Renal pelvis (tissue), 12 donors: Measurements from ENCODE around the gene TGFBR1. TPM values are rescaled to one million over a fixed set of nuclear protein-coding genes. Genes with fewer than 3 reads are reported as not detected.
A peak's percentile ranks its signal among the peaks of the same experiment; 100 is the strongest.

Source experiments
- DNase-seq: peaks from one replicate; pipeline ENCODE4 v3.0.0-alpha.2; 2013
- long read RNA-seq, 16 experiments: transcript quantifications; one replicate each; lab custom pipeline, GENCODE V29; 2026
- polyA plus RNA-seq, 3 donors: library from polyadenylated mRNA; unstranded; fragments of 120-200 nt; gene quantifications; one replicate each; pipeline ENCODE4 v1.2.1, GENCODE V29; 2013; ENCODE audit not compliant: insufficient read length in 3 of 3

The TGFBR1 gene
- 10 to 100 TPM; 41.8 to 44.5 (median 42.2) TPM for polyA plus RNA-seq
- long read RNA-seq, donor 1, full-length matches to known transcripts = 6 of 6 reads
- long read RNA-seq, donor 1, partial matches to known transcripts = 0 of 6 reads
- long read RNA-seq, donor 1, other reads (novel, unspliced or antisense) = 0 of 6 reads
- long read RNA-seq, donor 2, full-length matches to known transcripts = 10 of 10 reads
- long read RNA-seq, donor 2, partial matches to known transcripts = 0 of 10 reads
- long read RNA-seq, donor 2, other reads (novel, unspliced or antisense) = 0 of 10 reads
- long read RNA-seq, donor 3, full-length matches to known transcripts = 4 of 4 reads
- long read RNA-seq, donor 3, partial matches to known transcripts = 0 of 4 reads
- long read RNA-seq, donor 3, other reads (novel, unspliced or antisense) = 0 of 4 reads
- long read RNA-seq, donor 4, full-length matches to known transcripts = 5 of 5 reads
- long read RNA-seq, donor 4, partial matches to known transcripts = 0 of 5 reads
- long read RNA-seq, donor 4, other reads (novel, unspliced or antisense) = 0 of 5 reads
- long read RNA-seq, donor 5, full-length matches to known transcripts = 5 of 5 reads
- long read RNA-seq, donor 5, partial matches to known transcripts = 0 of 5 reads
- long read RNA-seq, donor 5, other reads (novel, unspliced or antisense) = 0 of 5 reads
- long read RNA-seq, donor 6, full-length matches to known transcripts = 5 of 5 reads
- long read RNA-seq, donor 6, partial matches to known transcripts = 0 of 5 reads
- long read RNA-seq, donor 6, other reads (novel, unspliced or antisense) = 0 of 5 reads
- long read RNA-seq, donor 7, full-length matches to known transcripts = 16 of 46 reads
- long read RNA-seq, donor 7, partial matches to known transcripts = 30 of 46 reads
- long read RNA-seq, donor 7, other reads (novel, unspliced or antisense) = 0 of 46 reads
- long read RNA-seq, donor 8, full-length matches to known transcripts = 3 of 3 reads
- long read RNA-seq, donor 8, partial matches to known transcripts = 0 of 3 reads
- long read RNA-seq, donor 8, other reads (novel, unspliced or antisense) = 0 of 3 reads
- long read RNA-seq, donor 9, full-length matches to known transcripts = 6 of 6 reads
- long read RNA-seq, donor 9, partial matches to known transcripts = 0 of 6 reads
- long read RNA-seq, donor 9, other reads (novel, unspliced or antisense) = 0 of 6 reads
- long read RNA-seq, donor 10, full-length matches to known transcripts = 5 of 5 reads
- long read RNA-seq, donor 10, partial matches to known transcripts = 0 of 5 reads
- long read RNA-seq, donor 10, other reads (novel, unspliced or antisense) = 0 of 5 reads
- long read RNA-seq, donor 11, full-length matches to known transcripts = 10 of 10 reads
- long read RNA-seq, donor 11, partial matches to known transcripts = 0 of 10 reads
- long read RNA-seq, donor 11, other reads (novel, unspliced or antisense) = 0 of 10 reads
- long read RNA-seq, donor 12, full-length matches to known transcripts = 12 of 12 reads
- long read RNA-seq, donor 12, partial matches to known transcripts = 0 of 12 reads
- long read RNA-seq, donor 12, other reads (novel, unspliced or antisense) = 0 of 12 reads
- long read RNA-seq, donor 13, full-length matches to known transcripts = 2 of 2 reads
- long read RNA-seq, donor 13, partial matches to known transcripts = 0 of 2 reads
- long read RNA-seq, donor 13, other reads (novel, unspliced or antisense) = 0 of 2 reads
- long read RNA-seq, donor 14 = 0 reads
- long read RNA-seq, donor 15, full-length matches to known transcripts = 5 of 5 reads
- long read RNA-seq, donor 15, partial matches to known transcripts = 0 of 5 reads
- long read RNA-seq, donor 15, other reads (novel, unspliced or antisense) = 0 of 5 reads
- long read RNA-seq, donor 16, full-length matches to known transcripts = 3 of 3 reads
- long read RNA-seq, donor 16, partial matches to known transcripts = 0 of 3 reads
- long read RNA-seq, donor 16, other reads (novel, unspliced or antisense) = 0 of 3 reads

GRCh38 chr9:99104459-99105151 lies at the start of gene TGFBR1:
TSS of gene TGFBR1 (plus strand) at chr9:99105113. CDS start at chr9:99105206, 93 bp downstream.
- peak; percentile 94 for DNase-seq

GRCh38 chr9:99055384-99055783 lies 49.5 kb upstream of the TGFBR1 start:
- DNase-seq = no peak

- DNase-seq = no peak
Measured at GRCh38 chr9:99056186-99056585, 48.7 kb upstream of the TGFBR1 start.

- no peak for DNase-seq
Measured at GRCh38 chr9:99056886-99057664, 47.8 kb upstream of the TGFBR1 start.

- DNase-seq = no peak
Measured at GRCh38 chr9:99057665-99058625, 47.0 kb upstream of the TGFBR1 start.

- DNase-seq = no peak
Measured at GRCh38 chr9:99058964-99059921, 45.7 kb upstream of the TGFBR1 start.

- no peak for DNase-seq
Measured at GRCh38 chr9:99060621-99061020, 44.3 kb upstream of the TGFBR1 start.

GRCh38 chr9:99062549-99062948 lies 42.4 kb upstream of the TGFBR1 start:
- no peak for DNase-seq

GRCh38 chr9:99063522-99063921 lies 41.4 kb upstream of the TGFBR1 start:
- DNase-seq = no peak

- DNase-seq = no peak
Measured at GRCh38 chr9:99066571-99066970, 38.3 kb upstream of the TGFBR1 start.

- DNase-seq = no peak
Measured at GRCh38 chr9:99069075-99069474, 35.8 kb upstream of the TGFBR1 start.

GRCh38 chr9:99069546-99069945 lies 35.4 kb upstream of the TGFBR1 start:
- DNase-seq = no peak

GRCh38 chr9:99070681-99071080 lies 34.2 kb upstream of the TGFBR1 start:
- DNase-seq = no peak

- no peak for DNase-seq
Measured at GRCh38 chr9:99071313-99072039, 33.4 kb upstream of the TGFBR1 start.

- DNase-seq = no peak
Measured at GRCh38 chr9:99072040-99072394, 32.9 kb upstream of the TGFBR1 start.

GRCh38 chr9:99073347-99073746 lies 31.6 kb upstream of the TGFBR1 start:
- no peak for DNase-seq
